NCI-H2196 (cell line): ENCODE measurements around the gene PDE11A.

Experiments used
- DNase-seq: peaks from one replicate; lab custom pipeline; 2025; ENCODE audit not compliant: unreplicated experiment; lab: John Stamatoyannopoulos, UW

Gene PDE11A

DNA sequence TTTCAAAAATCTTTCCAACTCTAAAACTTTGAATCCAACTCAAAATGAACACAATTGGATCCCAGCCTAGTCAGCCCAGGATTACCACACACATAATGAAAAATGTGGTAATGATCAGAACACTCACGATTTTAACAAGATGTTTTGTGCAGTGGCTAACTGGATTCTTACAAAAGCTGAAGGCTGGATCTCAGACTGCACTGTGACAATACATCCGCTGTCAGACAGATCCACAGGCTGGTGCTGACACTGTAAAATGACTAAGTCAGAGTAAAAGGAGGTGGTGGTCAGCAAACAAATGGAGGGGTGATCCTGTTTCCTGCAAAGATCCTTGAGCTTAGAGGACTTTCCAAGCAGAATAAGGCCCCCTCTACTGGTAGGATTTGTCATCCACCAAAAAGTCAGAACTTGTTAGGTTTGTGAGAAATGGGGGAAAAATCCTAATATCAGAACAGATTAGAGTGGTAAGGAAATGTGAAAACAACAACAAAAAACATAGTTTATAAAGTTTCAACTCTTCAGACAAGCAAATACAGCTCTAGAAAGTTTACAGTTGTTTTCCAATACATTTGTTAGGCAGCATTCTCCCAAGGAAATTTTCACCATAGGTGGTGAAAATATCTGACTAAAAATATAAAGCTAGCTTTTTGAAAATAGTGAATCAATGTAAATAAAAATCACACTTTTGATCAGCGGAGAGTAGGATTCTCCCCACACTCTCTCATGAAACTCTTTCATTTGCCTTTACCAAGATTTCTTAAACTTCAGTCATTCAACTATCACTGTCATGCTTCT is 468.1 kb downstream of the PDE11A start:
- DNase-seq = peak; percentile 48

- no peak for DNase-seq
Observed at GRCh38 chr2:177603768-177604167, 468.8 kb downstream of the PDE11A start.

GRCh38 chr2:177603181-177603580 is 469.4 kb downstream of the PDE11A start:
- DNase-seq = no peak

GRCh38 chr2:177602611-177603164 is 469.9 kb downstream of the PDE11A start:
- no peak for DNase-seq

- no peak for DNase-seq
Observed at GRCh38 chr2:177600917-177601316, 471.7 kb downstream of the PDE11A start.

DNA sequence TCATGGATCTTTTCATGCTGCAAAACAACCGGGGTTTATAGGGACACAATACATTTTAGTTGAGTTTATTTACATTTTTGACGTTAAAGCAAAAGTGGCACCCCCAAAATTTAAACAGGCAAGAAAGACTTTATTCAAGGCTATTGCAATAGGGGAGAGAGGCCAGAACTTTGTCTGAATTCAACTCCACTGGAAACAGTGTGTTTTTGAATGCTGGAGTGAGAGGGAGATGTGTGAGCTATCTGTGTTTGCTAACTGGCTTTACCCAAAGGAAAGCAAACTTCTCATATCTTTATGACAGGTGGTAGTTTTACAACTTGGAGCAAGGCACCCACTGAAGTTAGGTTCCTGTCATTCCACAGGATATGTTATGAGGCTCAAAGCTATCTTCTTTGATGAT is 472.6 kb downstream of the PDE11A start:
- DNase-seq = no peak

GRCh38 chr2:177599139-177599688 is 473.4 kb downstream of the PDE11A start:
- no peak for DNase-seq

- DNase-seq = no peak
Observed at GRCh38 chr2:177598326-177599138, 474.0 kb downstream of the PDE11A start.

GRCh38 chr2:177597759-177598158 is 474.8 kb downstream of the PDE11A start:
- no peak for DNase-seq

DNA sequence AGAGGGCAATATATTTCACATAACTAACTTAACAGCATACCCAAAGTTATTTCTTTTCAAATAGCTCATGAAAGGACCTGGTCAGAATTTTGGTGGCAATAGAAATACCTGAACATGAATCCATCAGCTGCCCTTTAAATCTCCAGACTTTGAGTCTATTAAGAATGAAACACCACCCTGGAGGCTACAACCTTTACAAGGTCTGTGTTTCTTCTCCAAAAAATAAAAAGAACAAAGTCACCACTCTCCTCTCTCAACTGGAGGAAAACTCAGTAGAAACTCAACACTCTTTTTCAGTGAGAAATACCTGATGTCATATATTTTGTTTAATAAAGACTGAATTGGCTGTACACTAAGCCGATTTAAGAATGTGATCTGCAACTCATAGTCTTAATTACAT is 475.7 kb downstream of the PDE11A start:
- no peak for DNase-seq

GRCh38 chr2:177595126-177595845 is 477.3 kb downstream of the PDE11A start:
- no peak for DNase-seq

GRCh38 chr2:177593402-177593801 is 479.2 kb downstream of the PDE11A start:
- DNase-seq = no peak

GRCh38 chr2:177592945-177593344 is 479.6 kb downstream of the PDE11A start:
- no peak for DNase-seq

DNA sequence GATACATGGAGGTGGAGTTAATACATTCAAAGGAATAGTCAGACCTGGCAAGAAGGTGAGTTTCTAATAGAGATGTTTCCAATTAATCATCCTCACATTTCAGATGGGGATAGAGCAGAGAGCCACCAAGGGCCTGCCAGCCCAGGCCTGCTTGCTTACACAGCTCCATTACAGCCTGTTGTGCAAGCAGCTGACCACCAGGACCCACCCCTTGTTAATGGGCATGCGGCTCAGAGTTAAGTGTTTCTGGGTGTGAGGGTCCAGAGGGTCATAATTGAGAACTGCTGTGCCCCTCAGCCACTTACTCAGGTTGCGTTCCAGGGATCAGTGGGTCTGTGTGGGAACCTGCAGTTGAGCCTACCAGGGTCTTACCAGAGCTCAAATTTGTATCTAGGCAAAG is 480.2 kb downstream of the PDE11A start:
- DNase-seq = no peak

GRCh38 chr2:177589186-177589585 is 483.4 kb downstream of the PDE11A start:
- no peak for DNase-seq

- no peak for DNase-seq
Observed at GRCh38 chr2:177588671-177589070, 483.9 kb downstream of the PDE11A start.

DNA sequence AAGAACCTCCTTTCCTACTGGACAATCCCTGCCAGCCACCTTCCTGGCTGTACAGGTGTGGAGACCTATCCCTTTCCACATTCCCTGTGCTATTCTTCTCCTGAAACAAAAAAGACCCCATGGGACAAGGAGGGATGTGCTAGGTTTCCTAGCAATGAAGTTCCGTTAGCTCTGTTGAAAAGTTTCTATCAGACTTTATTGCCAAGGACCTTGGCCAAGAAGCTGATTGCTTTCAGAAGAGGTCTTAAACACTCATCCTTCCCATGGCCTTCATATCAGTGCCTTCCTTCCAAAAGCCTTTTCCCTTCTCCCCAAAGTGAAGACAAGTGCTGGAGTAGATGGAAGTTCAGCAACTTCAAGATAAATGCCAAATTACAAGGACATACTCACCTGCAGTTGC is 485.2 kb downstream of the PDE11A start:
- DNase-seq = no peak

- no peak for DNase-seq
Observed at GRCh38 chr2:177586154-177586553, 486.4 kb downstream of the PDE11A start.

DNA sequence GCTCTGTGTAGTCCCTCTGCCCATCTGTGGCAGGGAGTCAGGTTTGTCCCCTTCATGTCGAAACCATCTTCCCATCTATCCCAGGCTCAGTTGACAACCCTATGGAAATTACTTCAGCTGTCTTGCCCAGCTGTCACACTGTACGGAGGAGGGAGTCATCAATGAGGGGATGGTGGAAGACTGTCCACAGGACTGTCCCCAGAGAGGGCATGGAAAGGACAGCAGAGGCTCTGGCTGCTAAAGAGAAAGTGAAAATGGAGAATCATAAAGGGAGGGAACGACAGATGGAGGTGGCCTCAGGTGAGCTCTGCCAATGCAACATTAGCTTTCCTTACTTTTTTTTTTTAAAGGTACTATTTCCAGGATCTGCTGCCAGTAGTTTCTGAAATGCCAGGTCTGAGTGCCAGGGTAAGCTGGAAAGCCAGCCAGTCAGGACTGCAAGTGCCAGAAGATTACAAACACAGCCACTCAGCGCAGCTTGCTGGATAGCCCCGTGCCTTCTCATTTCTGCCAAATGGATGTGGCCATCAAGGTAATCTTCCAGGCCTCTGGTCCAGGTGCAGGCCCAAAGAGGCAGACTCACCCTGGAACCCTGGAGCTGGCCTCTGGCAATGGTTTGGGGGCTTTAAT is 487.2 kb downstream of the PDE11A start:
- DNase-seq = peak; percentile 30

- DNase-seq = no peak
Observed at GRCh38 chr2:177584030-177584692, 488.4 kb downstream of the PDE11A start.
